Upper lobe of right lung (tissue), 1 donor: ENCODE data around the gene WDFY2. TPM values are rescaled to one million over a fixed set of nuclear protein-coding genes. Genes with fewer than 3 reads are reported as not detected.
"Not testable (repeated sequence)": the region's sequence is repeated elsewhere in the genome, so short reads cannot be mapped to it uniquely, and the experiment has no call there.

ENCODE experiments used
- ATAC-seq: fragments of 200-7000 bp; cut with Tn5 transposase; one replicate; pipeline ENCODE4 v1.9.1; 2020; ENCODE audit warnings: mild to moderate bottlenecking, moderate library complexity
- DNase-seq: peaks from one replicate; pipeline ENCODE4 v3.0.0-alpha.2; 2020
- H3K27ac ChIP-seq: fragments of 200-600 bp; one replicate; pipeline ENCODE4 v1.8.0; 2022
- H3K27me3 ChIP-seq: fragments of 200-600 bp; one replicate; pipeline ENCODE4 v1.8.0; 2022; ENCODE audit warnings: mild to moderate bottlenecking
- H3K36me3 ChIP-seq: fragments of 200-600 bp; one replicate; pipeline ENCODE4 v1.8.0; 2022
- H3K4me1 ChIP-seq: fragments of 200-600 bp; one replicate; pipeline ENCODE4 v1.8.0; 2022
- H3K4me3 ChIP-seq: fragments of 200-600 bp; one replicate; pipeline ENCODE4 v1.8.0; 2022; ENCODE audit warnings: mild to moderate bottlenecking
- H3K9me3 ChIP-seq: fragments of 200-600 bp; one replicate; pipeline ENCODE4 v1.8.0; 2022
- CTCF ChIP-seq: fragments of 200-600 bp; IDR thresholded peaks from one replicate; pipeline ENCODE4 v1.8.0; 2022; ENCODE audit warnings: antibody characterized with exemption
- intact Hi-C: fragments of 100-400 bp; cut with DNase I; formaldehyde crosslinking; loops from one replicate; pipeline ENCODE4 v1.11.0; 2022
- total RNA-seq: library from RNA; stranded (reverse); fragmentation: NEBNext Ultra II Directional; extraction: Animal tissue kit (Norgen Biotek cat#: 25700); gene quantifications from one replicate; pipeline ENCODE4 v1.2.1, GENCODE V29; 2021
- donor health status: DM: no; HTN: yes; CAD: no; lungs with severe emphysema.

WDFY2 gene
- total RNA-seq, 1 donor from 2014 or later, result 13.1 TPM

- intact Hi-C loops, result no loop called here
- Histone ChIP-seq H3K4me1 (no peaks in the 10 kb centered on the region), H3K27ac (no peak overlapping the region), H3K4me3 (no peak overlapping the region), H3K9me3 (no peaks in the 10 kb centered on the region), H3K27me3 (no peaks in the 10 kb centered on the region), H3K36me3 (no peaks in the 10 kb centered on the region)
- no peak for TF ChIP-seq CTCF
- DNase-seq (no peak), ATAC-seq (no peak)
These were observed 103.9 kb downstream of the WDFY2 start for GRCh38 chr13:51687947-51688714.

- no peaks in the 10 kb centered on the region for H3K4me1 ChIP-seq
- no peak overlapping the region for H3K27ac ChIP-seq
- H3K27me3 ChIP-seq, result no peaks in the 10 kb centered on the region
- H3K4me3 ChIP-seq, result no peak overlapping the region
- no peak for DNase-seq
- H3K9me3 ChIP-seq, result no peaks in the 10 kb centered on the region
- ATAC-seq, result no peak
- TF ChIP-seq CTCF, result no peak
- intact Hi-C loops, result no loop called here
- no peaks in the 10 kb centered on the region for H3K36me3 ChIP-seq
These were observed 104.8 kb downstream of the WDFY2 start for GRCh38 chr13:51688937-51689662.

GRCh38 chr13:51689663-51689996 is 105.4 kb downstream of the WDFY2 start:
- Histone ChIP-seq H3K4me3 (no peak overlapping the region), H3K4me1 (no peaks in the 10 kb centered on the region), H3K36me3 (no peaks in the 10 kb centered on the region), H3K9me3 (no peaks in the 10 kb centered on the region), H3K27me3 (no peaks in the 10 kb centered on the region), H3K27ac (no peak overlapping the region)
- intact Hi-C loops, result no loop called here
- ATAC-seq (no peak), DNase-seq (no peak)
- TF ChIP-seq CTCF, result no peak

GRCh38 chr13:51695677-51696076 is 111.4 kb downstream of the WDFY2 start:
- H3K4me3 ChIP-seq, DNase-seq, intact Hi-C loops, ATAC-seq, H3K27ac ChIP-seq, H3K36me3 ChIP-seq, H3K27me3 ChIP-seq, H3K4me1 ChIP-seq, H3K9me3 ChIP-seq: not testable (repeated sequence)

- TF ChIP-seq CTCF, result no peak
- ATAC-seq (no peak), DNase-seq (no peak)
- Histone ChIP-seq H3K36me3 (no peaks in the 10 kb centered on the region), H3K4me3 (no peak overlapping the region), H3K27ac (no peak overlapping the region), H3K9me3 (no peaks in the 10 kb centered on the region), H3K27me3 (no peaks in the 10 kb centered on the region), H3K4me1 (no peaks in the 10 kb centered on the region)
- intact Hi-C loops, result no loop called here
These were observed 112.9 kb downstream of the WDFY2 start for GRCh38 chr13:51697181-51697580.

- DNase-seq (no peak), ATAC-seq (peak; percentile 77)
- no peak for TF ChIP-seq CTCF
- no peaks in the 10 kb centered on the region for H3K27me3 ChIP-seq
- no peaks in the 10 kb centered on the region for H3K9me3 ChIP-seq
- no peaks in the 10 kb centered on the region for H3K4me1 ChIP-seq
- intact Hi-C loops, result no loop called here
- H3K27ac ChIP-seq, result no peak overlapping the region
- no peak overlapping the region for H3K4me3 ChIP-seq
- H3K36me3 ChIP-seq, result no peaks in the 10 kb centered on the region
These were observed 113.6 kb downstream of the WDFY2 start for GRCh38 chr13:51697855-51698254.
